A673 (cell line): ENCODE measurements around the gene SFSWAP.

Experiments
- EZH2 ChIP-seq: fragments of 200-600 bp; sonication (generic); IDR thresholded peaks from 2 replicates; pipeline ENCODE4 v1.6.1; 2017; ENCODE audit warnings: borderline replicate concordance, low read depth, mild to moderate bottlenecking, mixed read lengths, antibody characterized with exemption, low read length; ENCODE audit not compliant: poor library complexity, severe bottlenecking
- TF ChIP-seq, protein P1 (sequence below): fragments of 300-800, 200-600 bp; sonication (generic); conservative IDR thresholded peaks from 2 replicates; pipeline ENCODE4 v1.5.1; 2017; ENCODE audit warnings: low read depth, mild to moderate bottlenecking, antibody characterized with exemption, low read length, moderate library complexity, mixed read lengths

GRCh38 chr12:131704509-131704908, 6.4 kb upstream of the SFSWAP start:
- TF ChIP-seq, protein P1, sequence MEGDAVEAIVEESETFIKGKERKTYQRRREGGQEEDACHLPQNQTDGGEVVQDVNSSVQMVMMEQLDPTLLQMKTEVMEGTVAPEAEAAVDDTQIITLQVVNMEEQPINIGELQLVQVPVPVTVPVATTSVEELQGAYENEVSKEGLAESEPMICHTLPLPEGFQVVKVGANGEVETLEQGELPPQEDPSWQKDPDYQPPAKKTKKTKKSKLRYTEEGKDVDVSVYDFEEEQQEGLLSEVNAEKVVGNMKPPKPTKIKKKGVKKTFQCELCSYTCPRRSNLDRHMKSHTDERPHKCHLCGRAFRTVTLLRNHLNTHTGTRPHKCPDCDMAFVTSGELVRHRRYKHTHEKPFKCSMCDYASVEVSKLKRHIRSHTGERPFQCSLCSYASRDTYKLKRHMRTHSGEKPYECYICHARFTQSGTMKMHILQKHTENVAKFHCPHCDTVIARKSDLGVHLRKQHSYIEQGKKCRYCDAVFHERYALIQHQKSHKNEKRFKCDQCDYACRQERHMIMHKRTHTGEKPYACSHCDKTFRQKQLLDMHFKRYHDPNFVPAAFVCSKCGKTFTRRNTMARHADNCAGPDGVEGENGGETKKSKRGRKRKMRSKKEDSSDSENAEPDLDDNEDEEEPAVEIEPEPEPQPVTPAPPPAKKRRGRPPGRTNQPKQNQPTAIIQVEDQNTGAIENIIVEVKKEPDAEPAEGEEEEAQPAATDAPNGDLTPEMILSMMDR: no peak
- no peak for TF ChIP-seq EZH2
